Testis (tissue), 3 donors: ENCODE measurements around the gene IL4I1. TPM values are rescaled to one million over a fixed set of nuclear protein-coding genes. Genes with fewer than 3 reads are reported as not detected.

ENCODE experiments used
- DNase-seq: peaks from one replicate; pipeline ENCODE4 v3.0.0-alpha.2; 2019
- H3K27ac ChIP-seq, 2 donors: fragments of 200-600 bp; sonication (generic); one replicate each; pipeline ENCODE4 v1.5.1; 2019
- H3K27me3 ChIP-seq: fragments of 200-600 bp; sonication (generic); one replicate; pipeline ENCODE4 v1.5.1; 2019
- H3K36me3 ChIP-seq: fragments of 200-600 bp; sonication (generic); one replicate; pipeline ENCODE4 v1.5.1; 2017; ENCODE audit warnings: low read depth; ENCODE audit errors: missing control alignments
- H3K4me1 ChIP-seq: fragments of 200-600 bp; sonication (generic); one replicate; pipeline ENCODE4 v1.5.1; 2019
- H3K4me3 ChIP-seq, 2 donors: fragments of 200-600 bp; sonication (generic); one replicate each; pipeline ENCODE4 v1.5.1; 2017 to 2019
- H3K9me3 ChIP-seq: fragments of 200-600 bp; sonication (generic); one replicate; pipeline ENCODE4 v1.5.1; 2017
- CTCF ChIP-seq, 3 experiments: fragments of 450-650 bp in 2 of 3; fragments of 200-600 bp in 1 of 3; sonication (generic) in 1 of 3; IDR thresholded peaks; one replicate each; pipeline ENCODE4 v1.5.1; 2016 to 2019; ENCODE audit warnings: antibody characterized with exemption in 3 of 3, mild to moderate bottlenecking in 2 of 3, moderate library complexity in 1 of 3
- POLR2A ChIP-seq: fragments of 450-650 bp; IDR thresholded peaks from one replicate; pipeline ENCODE4 v1.6.1; 2017; ENCODE audit warnings: antibody characterized with exemption, mild to moderate bottlenecking, moderate library complexity
- WGBS, 2 donors: methylation state at CpG; one replicate each; pipeline ENCODE4 v1.1.5; 2018; 5-methylcytosine and 5-hydroxymethylcytosine counted together
- intact Hi-C: fragments of 100-400 bp; cut with DNase I; formaldehyde crosslinking; loops from one replicate; pipeline ENCODE4 v1.15.1; 2023; ENCODE audit warnings: low total_unique reads
- polyA plus RNA-seq: library from polyadenylated mRNA; stranded (reverse); fragments of 350-450 nt; fragmentation: Illumina TruSeq; extraction: RNeasy Lipid Tissue Mini Kit (QIAGEN cat#74804); gene quantifications from one replicate; pipeline ENCODE4 v1.2.3, GENCODE V29; 2014; ENCODE audit warnings: low read depth, low replicate concordance; ENCODE audit not compliant: insufficient read depth
- total RNA-seq, 2 donors: library from RNA; depleted of rRNA; stranded (reverse); fragments of >200 nt; gene quantifications; one replicate each; pipeline ENCODE4 v1.2.3, GENCODE V29; 2016

Gene IL4I1
- total and polyA plus RNA-seq, 3 donors from 2014 or later, result 17.1 to 61.9 (median 20.4) TPM

DNA sequence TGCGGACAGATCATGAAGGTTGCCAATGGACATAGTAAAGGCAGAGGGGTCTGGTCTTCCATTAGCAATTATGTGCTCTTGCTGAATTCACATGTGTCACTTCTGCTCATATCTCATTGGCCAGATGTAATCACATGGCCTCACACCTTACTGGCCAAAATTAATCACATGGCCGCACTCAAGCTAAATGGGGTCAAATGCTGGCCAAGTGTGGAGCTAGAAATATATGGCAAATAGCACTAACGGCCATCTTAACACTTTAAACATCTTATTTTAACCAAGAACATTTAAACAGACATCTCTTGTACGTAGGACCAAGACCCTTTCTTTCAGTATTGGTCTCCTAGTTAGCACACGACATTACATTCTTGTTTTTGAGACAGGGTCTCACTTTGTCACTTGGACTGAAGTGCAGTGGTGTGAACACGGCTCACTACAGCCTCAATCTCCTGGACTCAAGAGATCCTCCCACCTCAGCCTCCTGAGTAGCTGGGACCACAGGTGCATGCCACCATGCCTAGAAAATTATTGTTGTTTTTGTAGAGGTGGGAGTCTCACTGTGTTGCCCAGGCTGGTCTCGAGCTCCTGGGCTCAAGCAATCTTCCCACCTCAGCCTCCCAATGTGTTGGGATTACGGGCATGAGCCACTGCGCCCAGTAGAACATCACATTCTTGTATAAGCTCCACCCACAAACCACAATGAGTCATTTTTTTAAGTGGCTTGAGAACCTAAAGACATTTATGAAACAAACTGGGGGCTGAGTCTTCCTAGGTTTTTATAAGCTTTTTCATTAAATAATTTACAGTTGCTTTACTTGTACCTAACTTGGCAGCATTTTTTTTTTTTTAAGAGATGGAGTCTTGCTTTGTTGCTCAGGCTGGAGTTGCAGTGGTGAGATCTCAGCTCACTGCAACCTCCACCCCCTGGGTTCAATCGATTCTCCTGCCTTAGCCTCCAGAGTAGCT is 48.7 kb downstream of the IL4I1 start:
- no peaks in the 10 kb centered on the region for H3K27me3 ChIP-seq
- peaks cover 11% of the 10 kb centered on the region for H3K4me1 ChIP-seq
- no peak overlapping the region for H3K4me3 ChIP-seq
- TF ChIP-seq CTCF (IDR thresholded peaks at IDR 0.05), result no peak
- no peak for TF ChIP-seq POLR2A
- WGBS, 2 donors, result 81 to 90% methylated on average over 10 of the region's 10 CpGs
- DNase-seq, result no peak
- no peaks in the 10 kb centered on the region for H3K9me3 ChIP-seq
- no peaks in the 10 kb centered on the region for H3K36me3 ChIP-seq
- intact Hi-C loops, result no loop called here
- no peak overlapping the region for H3K27ac ChIP-seq

DNA sequence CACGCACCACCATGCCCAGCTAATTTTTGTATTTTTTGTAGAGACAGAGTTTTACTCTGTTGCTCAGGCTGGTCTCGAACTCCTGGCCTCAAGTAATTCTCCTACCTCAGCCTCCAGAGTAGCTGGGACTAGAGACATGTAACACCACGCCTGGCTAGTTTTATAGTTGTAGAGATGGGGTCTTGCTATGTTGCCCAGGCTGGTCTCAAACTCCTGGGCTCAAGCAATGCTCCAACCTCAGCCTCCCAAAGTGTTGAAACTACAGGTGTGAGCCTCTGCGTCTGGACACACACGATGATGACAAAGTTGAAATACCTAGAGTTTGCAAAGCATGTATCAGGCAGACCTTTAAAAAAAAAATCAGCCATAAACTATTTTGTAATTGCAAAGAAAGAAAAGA is 50.3 kb downstream of the IL4I1 start:
- Histone ChIP-seq H3K36me3 (no peaks in the 10 kb centered on the region), H3K4me3 (no peak overlapping the region), H3K27me3 (no peaks in the 10 kb centered on the region), H3K27ac (no peak overlapping the region), H3K4me1 (no peaks in the 10 kb centered on the region), H3K9me3 (no peaks in the 10 kb centered on the region)
- intact Hi-C loops, result no loop called here
- 78 to 86% methylated on average over 5 of the region's 5 CpGs for WGBS, 2 donors
- DNase-seq, result no peak
- TF ChIP-seq CTCF (IDR thresholded peaks at IDR 0.05) (no peak), POLR2A (no peak)

GRCh38 chr19:49845414-49845813 is 51.3 kb downstream of the IL4I1 start:
- Histone ChIP-seq H3K36me3 (no peaks in the 10 kb centered on the region), H3K4me1 (no peaks in the 10 kb centered on the region), H3K27me3 (no peaks in the 10 kb centered on the region), H3K4me3 (no peak overlapping the region), H3K9me3 (no peaks in the 10 kb centered on the region), H3K27ac (no peak overlapping the region)
- TF ChIP-seq POLR2A, result no peak
- TF ChIP-seq CTCF (IDR thresholded peaks at IDR 0.05), result no peak
- DNase-seq, result no peak
- intact Hi-C loops, result no loop called here
- 84 to 86% methylated on average over 3 of the region's 3 CpGs for WGBS, 2 donors

GRCh38 chr19:49844138-49845095 is 52.3 kb downstream of the IL4I1 start:
- intact Hi-C loops, result no loop called here
- no peak overlapping the region for H3K4me3 ChIP-seq
- TF ChIP-seq CTCF (IDR thresholded peaks at IDR 0.05), result no peak
- TF ChIP-seq POLR2A, result no peak

More at GRCh38 chr19:49844138-49845095, 52.3 kb downstream of the IL4I1 start:
- H3K27me3 ChIP-seq, result no peaks in the 10 kb centered on the region
- no peak for DNase-seq
- H3K36me3 ChIP-seq, result no peaks in the 10 kb centered on the region
- H3K4me1 ChIP-seq, result no peaks in the 10 kb centered on the region
- no peaks in the 10 kb centered on the region for H3K9me3 ChIP-seq
- no peak overlapping the region for H3K27ac ChIP-seq
- 87 to 89% methylated on average over 15 to 18 of the region's 18 CpGs for WGBS, 2 donors
